Lower leg skin (tissue), 3 donors: ENCODE results near the gene PMF1.

Experiments used
- POLR2A ChIP-seq, 2 donors: fragments of 450-650 bp; IDR thresholded peaks; one replicate each; pipeline ENCODE4 v1.6.1; 2016 to 2017; ENCODE audit warnings: antibody characterized with exemption in 2 of 2, mild to moderate bottlenecking in 1 of 2, moderate library complexity in 1 of 2
- TF ChIP-seq, protein P1 (sequence below), 3 donors: fragments of 450-650 bp; IDR thresholded peaks; one replicate each; pipeline ENCODE4 v1.5.1; 2016; ENCODE audit warnings: antibody characterized with exemption in 3 of 3, mild to moderate bottlenecking in 3 of 3, moderate library complexity in 2 of 3

DNA sequence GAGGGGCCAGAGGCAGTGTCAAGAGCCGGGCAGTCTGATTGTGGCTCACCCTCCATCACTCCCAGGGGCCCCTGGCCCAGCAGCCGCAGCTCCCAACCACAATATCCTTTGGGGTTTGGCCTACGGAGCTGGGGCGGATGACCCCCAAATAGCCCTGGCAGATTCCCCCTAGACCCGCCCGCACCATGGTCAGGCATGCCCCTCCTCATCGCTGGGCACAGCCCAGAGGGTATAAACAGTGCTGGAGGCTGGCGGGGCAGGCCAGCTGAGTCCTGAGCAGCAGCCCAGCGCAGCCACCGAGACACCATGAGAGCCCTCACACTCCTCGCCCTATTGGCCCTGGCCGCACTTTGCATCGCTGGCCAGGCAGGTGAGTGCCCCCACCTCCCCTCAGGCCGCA is 29.1 kb downstream of the PMF1 start, which contains the start of gene BGLAP:
- TF ChIP-seq, protein P1, sequence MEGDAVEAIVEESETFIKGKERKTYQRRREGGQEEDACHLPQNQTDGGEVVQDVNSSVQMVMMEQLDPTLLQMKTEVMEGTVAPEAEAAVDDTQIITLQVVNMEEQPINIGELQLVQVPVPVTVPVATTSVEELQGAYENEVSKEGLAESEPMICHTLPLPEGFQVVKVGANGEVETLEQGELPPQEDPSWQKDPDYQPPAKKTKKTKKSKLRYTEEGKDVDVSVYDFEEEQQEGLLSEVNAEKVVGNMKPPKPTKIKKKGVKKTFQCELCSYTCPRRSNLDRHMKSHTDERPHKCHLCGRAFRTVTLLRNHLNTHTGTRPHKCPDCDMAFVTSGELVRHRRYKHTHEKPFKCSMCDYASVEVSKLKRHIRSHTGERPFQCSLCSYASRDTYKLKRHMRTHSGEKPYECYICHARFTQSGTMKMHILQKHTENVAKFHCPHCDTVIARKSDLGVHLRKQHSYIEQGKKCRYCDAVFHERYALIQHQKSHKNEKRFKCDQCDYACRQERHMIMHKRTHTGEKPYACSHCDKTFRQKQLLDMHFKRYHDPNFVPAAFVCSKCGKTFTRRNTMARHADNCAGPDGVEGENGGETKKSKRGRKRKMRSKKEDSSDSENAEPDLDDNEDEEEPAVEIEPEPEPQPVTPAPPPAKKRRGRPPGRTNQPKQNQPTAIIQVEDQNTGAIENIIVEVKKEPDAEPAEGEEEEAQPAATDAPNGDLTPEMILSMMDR (IDR thresholded peaks at IDR 0.05), result no peak
- no peak for TF ChIP-seq POLR2A (IDR thresholded peaks at IDR 0.05)
